ENCODE data around the gene NBEA.

The NBEA gene

DNA sequence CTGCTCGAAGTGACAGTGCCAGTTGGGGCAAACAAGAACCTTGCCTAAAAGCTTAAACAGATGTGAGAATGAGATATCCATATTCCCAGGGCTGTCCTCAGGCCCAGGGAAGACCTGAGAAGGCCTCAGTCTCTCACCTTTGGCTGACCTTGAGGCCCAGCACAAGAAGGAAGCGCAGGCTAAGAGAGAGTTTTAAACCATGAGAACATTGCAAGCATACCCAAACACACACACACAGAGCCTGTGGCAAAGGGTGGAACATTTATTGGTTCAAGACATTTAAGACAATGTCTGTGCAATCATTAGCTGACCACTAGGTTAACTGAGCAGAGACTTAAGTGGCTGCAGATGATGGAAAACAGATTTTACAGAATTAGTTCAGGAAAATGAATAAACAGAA is 248.2 kb downstream of the NBEA start:
- no peak for ATAC-seq

DNA sequence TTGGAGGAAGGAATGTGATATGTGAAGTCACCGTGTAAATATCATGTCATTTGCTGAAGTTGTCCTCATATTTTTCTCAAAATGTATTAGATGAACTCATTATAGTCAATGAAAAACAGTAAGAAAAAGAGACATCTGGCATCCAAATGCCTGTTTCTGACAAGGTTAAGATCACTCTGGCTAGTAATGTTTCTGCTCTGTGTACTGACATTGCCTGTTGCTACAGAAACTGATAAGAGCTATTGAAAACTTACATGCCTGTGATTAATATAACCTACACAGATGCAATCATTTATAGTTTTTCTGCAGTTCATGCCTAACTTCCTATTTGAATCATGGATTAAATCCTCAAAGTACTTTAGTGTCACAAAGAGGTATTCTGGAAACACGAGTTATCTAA is 249.8 kb downstream of the NBEA start:
- no peak for ATAC-seq

DNA sequence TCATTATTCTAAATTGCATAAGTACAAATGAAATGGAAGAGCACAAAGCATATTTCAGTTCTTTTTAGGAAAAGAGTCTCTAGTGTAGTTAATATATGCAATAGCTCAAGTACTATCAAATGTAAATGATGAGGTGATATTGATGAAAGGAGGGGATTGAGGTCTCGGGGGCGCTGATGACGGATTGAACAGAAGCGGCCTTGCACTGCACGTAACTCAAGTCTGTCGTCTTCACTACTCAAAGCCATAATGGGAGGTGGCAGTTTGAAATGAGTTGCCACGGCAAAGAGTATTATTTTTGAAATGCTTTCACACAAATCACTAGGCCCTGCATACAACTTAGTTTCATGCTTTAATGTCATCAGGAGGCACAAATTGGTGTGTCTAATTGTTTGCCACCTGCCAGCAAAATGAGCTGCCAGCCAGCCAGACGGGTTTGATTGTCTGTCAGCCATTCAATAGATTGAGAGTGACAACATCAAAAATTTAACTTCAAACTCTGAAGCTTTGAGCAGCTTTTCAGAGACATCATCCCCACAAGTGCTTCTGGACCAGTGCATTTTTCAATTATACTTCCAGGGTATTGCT is 256.6 kb downstream of the NBEA start:
- ATAC-seq: no peak

DNA sequence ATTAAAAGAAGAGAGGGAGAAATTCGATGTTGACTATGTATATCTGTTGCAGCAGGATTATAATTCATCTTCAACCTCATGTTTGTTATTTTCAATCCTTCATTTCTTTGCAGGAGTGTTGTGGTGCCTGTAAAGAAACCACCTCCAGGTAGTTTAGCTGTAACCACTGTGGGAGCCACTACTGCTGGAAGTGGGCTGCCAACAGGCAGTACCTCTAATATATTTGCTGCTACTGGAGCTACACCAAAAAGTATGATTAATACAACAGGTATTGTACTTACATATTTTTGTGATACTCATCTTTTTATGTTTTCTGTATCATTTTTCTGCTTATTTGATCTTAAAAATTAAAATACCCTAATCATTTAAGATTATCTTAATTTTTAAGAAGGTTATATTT is 266.5 kb downstream of the NBEA start:
- no peak for ATAC-seq

DNA sequence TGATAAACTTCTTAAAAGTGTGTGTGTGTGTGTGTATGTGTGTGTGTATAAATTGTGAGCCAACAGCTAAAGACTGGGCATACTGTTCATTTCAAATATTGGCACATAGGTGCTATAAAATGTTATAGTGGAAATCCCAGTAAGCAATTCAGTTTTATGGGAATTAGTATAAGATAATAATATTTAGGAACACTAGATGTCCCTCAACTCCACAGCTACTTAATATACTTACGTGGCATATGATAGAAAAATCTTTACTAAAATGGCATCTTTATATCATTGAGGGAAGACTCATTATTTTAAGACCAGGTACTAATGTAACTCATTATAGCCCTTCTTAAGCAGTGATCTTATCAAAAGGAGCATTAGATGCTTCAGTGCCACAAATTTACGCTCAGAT is 268.2 kb downstream of the NBEA start:
- no peak for ATAC-seq

DNA sequence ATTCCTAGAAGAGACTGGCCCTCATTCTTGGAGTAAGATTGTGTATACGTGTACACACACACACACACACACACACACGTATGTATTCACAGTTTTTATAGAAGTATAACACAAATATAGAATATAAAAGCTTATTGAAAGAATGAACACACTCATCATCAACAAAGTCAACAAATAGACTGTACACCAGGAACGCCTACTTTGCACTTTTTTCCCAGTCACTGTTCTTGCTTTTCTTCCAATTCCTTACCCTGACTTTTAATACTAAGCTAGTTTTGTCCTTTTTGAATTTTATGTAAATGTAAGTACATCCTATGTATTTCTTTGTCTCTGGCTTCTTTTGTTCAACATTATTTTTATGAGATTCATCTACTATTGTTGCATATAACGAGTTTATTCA is 269.9 kb downstream of the NBEA start:
- no peak for ATAC-seq

DNA sequence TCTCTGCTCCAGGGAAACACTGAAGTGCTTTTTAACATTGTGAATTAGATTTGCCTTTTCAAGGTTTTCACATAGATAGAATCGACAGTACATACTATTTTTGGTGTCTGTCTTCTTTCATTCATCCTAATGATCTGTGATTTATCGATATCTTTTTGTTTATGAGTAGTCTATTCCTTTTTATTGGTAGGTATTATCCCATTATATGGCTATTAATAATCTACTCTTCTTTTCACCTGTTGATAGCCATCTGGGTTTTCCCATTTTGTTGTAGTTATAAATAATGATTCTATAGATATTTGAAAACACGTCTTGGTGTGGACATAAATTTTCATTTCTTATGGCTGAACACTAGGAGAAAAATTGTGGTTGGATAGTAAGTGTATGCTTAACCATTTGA is 271.8 kb downstream of the NBEA start:
- no peak for ATAC-seq

DNA sequence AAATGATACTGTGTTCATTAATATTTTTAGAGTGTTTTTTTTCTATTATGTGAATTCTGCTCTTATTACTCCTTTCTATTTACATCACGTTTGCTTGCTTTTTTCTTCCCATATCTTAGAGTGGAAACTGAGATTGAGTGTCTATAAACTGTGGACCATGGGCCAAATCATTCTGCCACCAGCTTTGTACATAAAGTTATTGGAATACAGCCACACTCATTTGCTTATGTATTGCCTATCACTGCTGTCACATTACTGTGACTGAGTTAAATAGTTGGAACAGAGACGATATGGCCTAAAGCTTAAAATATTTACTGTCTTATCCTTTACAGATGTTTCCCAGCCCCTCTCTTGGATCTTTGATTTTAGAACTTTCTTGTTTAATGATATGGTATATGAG is 274.1 kb downstream of the NBEA start:
- ATAC-seq: no peak

DNA sequence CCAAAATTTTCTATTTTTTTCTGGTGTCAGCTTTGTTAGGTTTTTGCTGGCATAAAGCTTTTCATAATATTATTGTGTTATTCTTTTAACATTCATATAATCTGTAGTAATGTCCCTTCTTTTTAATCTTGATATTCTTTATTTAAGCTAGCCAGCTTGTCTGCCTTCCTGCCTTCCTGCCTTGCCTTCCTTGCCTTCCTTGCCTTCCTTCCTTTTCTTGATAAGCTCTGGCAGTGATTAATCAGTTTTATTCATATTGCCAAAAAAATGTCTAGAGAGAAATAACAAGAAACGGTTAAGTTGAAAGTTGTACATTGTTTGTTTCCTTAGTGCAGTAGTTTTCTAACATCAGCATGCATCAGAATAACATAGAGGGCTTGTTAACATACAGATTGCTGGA is 277.0 kb downstream of the NBEA start:
- no peak for ATAC-seq

DNA sequence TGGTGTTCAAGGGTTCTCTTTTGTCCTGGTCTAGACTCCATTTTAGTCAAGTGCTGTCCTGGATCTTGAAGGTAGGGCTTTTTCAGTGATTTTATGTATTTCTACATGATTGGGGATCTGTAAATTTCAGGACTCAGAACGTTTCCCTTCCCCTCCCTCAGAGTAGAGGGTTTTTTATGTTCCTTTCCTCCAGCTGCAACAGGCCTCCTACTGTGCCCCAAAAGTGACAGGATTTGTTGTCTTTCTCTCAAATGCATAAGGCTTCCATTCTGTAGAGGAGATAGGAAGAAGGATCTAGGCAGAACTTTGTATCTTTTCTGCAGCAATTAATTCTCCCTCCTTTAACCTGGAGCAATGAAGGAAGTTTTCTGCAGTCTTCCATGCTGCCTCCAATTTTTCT is 283.1 kb downstream of the NBEA start:
- ATAC-seq: no peak

DNA sequence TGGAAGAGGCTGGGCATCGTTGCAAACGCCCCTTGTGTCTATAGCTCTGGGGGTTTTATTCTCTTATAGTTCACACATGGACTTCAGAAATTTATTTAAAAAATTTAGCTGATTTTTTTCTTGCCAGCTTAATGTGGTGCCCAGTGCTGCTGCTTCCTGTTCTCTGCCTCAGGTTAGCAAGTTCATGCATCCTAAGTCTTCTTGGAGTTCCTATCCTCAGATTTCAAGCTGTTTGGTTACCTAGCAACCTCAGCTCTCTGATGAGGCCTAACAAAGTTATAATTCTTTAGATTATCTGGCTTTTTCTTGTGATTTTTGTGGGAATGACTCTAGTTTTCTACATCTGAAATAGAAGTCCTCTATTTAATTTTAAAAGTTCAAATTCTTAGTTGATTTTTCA is 283.5 kb downstream of the NBEA start:
- ATAC-seq: no peak

DNA sequence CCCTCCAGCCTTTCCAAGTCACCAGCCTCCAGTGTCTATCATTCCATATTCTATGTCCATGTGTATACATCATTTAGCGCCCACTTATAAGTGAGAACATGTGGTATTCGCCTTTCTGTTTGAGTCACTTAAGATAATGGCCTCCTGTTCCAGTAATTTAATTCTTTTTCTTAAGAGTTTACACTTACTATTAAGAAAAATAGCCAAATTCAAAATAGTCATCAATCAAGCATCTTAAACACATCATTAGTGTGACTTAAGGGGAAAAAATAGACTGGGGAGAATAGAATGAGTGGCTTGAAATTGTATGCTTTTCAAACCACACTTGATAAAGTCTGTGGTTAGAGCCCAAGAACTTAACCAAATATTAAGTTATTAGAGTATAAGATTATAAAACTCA is 286.5 kb downstream of the NBEA start:
- no peak for ATAC-seq

DNA sequence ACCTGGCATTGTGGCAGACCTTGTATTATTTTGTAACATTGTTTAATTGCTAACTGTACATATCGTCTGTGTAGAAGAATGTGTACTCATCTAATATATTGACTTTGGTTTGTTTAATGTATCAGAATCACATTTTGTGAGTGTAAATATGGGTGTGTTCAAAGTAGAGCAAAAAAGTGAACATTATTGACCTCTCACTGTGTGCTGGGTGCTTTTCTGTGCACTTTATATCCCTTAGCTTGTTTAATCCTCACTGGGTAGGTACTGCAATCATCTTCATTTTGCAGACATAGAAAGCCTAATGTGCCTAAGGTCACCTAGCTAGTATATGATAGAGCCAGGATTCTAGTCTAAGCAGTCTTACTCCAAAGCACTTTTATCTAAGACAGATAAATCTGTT is 289.4 kb downstream of the NBEA start:
- ATAC-seq: no peak

DNA sequence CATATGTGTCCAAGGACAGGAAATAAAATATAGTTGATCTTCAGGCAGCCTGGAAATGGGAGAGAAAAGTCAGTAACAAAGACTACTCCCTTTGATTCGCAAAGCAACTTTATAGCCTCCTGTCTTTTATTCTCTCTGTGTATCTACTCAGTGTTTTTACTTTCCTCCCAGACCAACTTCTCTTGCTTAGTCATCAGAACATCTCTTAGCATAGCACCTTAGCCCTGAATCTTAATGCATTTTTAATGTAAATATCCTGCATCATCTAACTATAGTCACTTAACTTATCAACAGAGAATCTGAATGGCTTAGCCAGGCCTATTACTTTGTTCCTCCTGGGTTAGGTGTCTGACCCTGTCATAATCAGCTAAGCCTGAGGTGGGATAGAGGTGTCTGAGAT is 296.2 kb downstream of the NBEA start:
- ATAC-seq: no peak

DNA sequence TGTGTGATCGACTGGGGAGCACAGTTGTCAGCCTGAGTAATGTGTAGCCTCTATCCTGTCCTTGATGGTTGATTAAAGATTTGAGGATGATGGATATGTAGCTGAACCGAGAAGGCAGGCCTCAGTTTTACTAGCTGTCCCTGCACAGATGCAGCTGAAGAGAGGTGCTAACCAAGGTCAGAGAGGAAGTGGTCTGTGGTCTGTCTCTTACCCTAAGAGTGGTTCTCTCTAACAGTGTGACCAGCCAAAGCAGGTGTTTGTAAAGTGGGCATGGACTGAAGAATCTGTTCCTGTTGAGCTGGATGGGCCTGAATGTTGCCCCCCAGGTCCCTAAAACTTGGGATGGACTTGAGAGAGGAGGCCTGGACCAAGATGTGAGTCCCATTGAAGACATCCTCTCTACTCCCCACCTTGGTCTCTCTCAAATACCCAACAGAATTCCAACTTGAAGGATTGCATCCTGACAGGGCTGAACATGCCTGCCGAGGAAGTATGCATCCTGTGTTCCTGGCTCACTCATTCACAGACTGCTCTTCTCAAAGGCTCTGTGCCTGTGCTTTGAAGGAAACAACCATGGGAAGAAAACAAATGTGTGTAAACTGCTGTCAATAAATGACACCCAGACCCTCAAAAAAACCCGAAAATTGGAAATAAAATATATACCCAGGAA is 310.6 kb downstream of the NBEA start:
- ATAC-seq: no peak

DNA sequence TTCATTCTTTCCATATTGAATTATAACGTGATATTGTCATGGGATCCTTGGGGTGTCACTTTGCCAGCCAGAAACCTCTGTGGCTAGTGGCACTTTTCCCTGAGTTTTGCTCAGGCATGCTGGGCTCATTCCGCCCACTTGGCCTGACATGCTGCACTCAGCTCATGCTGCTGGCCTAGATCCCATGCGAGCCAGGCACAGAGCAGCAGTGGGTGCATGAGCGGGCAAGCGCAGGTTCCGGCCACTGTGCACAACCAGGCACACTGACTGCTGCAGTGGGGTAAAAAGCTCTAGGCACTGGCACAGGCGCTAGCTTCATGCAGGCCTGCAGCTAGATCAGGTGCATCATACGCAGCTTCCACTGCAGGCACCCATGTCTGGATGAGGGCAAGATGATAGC is 313.2 kb downstream of the NBEA start:
- no peak for ATAC-seq

DNA sequence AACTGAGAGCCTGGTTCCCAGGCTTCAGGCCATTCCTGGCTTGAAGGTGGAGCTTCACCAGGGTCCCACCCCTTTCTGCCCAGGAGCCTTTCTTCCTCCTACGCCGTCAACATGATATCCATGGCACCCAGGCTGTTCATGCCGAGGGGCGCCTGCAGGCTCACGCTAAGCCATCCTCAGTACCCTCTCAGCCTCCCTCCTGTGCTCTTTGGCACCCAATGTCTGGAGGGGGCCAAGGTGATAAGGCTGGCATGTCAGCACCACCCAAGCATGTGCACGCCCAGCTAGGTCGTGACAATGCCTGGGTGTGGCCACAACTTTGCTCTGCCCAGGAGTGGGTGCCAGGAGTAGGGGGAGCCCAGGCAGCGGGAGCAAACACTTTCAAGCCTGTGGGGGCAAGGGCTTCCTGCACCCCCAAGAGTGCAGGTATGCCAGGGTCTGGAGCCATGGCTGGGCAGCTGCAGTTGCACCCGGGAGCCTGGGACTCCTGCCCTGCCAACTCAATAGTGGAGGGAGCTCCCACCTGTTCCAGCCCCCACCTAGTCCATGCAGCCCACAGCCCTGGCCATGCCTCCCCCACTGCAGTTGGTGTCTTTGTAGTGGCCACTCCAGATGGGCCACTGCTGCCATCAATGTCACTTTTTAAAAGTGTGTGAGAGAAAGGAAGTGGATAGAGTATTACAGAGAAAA is 314.5 kb downstream of the NBEA start:
- no peak for ATAC-seq

DNA sequence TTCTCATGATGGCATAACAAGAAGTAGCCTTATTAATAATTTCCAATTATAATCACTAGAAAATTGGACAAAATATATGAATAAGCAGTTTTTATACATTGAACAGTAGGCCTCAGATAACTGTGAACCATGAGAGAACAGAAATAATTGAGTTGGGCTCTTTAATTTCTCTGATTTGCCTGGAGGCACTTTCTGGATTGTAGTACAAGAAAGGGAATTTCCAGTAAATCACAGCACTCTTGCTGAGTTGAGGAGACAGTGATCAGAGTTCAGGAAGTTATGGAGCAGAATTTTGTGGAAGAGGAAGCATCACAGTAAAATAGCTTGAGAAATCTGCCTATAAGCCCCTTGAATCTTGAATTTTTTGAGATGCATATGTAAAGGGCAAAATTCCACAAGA is 318.2 kb downstream of the NBEA start:
- no peak for ATAC-seq

DNA sequence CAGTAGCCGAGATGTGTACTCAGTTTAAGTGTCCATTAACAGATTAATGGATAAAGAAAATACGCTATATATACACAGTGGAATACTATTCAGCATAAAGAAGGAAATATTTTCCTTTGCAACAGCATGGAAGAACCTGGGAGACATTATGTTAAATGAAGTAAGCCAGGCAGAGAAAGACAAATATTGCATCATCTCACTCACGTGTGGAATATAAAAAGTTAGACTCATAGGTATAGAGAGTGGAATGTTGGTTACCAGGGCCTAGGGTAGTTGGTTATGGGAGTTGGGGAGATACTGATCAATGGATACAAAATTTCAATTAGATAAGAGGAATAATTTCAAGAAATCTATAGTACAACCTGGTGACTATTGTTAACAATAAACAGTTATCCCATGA is 324.3 kb downstream of the NBEA start:
- no peak for ATAC-seq

DNA sequence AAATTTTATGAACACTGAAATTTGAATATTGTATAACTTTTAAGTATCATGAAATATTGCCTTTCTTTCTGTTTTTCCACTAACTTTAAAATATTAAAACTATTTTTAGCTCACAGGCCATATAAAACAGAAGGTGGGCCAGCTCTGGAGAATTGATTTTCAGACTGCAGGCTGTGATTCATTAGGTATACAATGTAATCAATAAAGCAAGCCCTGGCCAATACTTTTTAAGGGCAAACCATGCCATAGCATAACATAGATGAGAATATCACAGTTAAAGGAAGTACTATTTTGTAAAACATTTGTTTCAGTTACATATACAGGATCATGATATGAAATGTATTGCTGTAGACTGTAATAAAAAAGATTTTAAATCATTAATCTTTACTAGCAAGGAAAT is 336.8 kb downstream of the NBEA start:
- no peak for ATAC-seq

DNA sequence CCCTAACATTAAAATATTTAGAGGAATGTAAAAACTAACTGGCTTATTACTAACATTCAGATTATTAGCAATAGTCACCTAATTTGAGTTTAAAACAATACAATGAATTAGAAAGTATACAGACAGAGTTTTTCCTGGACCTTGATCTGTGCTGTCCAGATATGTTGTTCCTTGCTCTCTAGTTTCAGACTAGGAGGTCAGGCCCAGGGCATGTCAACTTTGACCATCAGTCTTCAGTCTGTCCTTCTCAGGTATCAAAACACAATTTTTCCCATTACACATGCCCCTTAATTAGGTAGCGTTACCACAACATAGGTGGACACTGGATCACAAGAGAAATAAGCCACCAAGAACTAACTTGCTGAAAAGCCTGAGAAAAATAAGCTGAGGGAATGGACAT is 337.4 kb downstream of the NBEA start:
- no peak for ATAC-seq

DNA sequence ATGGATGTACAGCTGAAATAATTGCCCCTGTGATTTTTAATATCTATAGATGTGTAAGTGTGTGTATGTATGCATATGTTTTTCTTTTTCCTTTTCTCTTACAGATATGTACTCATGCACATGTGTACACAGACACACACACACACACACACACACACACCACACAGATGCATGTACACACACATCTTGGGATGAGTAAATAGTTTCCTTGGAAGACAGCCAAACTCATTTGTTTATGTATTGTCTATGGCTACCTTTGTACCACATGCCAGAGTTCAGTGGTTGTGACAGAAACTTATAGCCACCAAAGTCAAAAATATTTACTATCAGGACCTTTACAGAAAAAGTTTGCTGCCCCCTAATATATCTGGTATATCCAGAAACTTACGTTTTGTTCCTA is 341.8 kb downstream of the NBEA start:
- no peak for ATAC-seq

DNA sequence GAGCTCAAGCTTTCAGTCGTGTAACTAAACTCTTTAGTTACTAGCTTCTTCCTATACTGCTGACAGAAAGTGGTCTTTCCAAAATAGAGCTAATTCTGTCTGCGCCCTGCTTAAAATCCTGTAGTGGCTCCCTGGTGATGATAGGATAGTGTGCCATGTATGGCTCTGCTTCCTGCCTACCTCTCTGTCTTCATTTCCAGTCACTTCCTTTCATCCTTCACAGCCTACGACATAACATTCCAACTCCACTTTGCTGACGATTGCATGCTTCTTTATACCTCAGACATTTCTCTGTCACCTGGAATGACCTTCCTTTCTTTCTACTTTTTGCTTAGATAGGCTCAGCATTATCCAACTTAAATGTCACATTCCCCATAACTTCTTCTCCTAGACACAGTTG is 343.6 kb downstream of the NBEA start:
- no peak for ATAC-seq

DNA sequence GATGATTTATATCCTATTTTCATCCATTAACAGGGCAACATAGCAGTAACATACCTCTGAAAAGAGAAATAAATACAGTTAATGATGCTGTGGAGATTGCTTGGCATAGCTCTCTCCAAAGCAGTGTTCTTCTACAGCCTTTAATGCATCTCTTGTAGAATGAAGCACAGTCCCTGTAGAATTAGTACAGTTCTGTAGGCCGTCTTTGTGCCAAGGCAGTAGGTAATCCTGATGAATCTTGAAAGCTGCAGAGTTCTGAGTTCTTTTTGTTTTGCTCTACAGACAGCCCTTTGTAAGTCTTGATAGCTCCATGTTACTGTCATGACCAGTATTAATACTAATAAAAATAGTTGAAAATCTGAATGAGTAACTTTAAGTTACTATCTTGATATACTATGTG is 350.3 kb downstream of the NBEA start:
- no peak for ATAC-seq

All from activated CD4-positive, CD25-positive, alpha-beta regulatory T cell treated with anti-CD3 and anti-CD28 coated beads, Interleukin-2, amount 50 U/mL, for 24 hours (primary cell).